ENCODE measurements around the gene RAMACL.

Gene RAMACL

DNA sequence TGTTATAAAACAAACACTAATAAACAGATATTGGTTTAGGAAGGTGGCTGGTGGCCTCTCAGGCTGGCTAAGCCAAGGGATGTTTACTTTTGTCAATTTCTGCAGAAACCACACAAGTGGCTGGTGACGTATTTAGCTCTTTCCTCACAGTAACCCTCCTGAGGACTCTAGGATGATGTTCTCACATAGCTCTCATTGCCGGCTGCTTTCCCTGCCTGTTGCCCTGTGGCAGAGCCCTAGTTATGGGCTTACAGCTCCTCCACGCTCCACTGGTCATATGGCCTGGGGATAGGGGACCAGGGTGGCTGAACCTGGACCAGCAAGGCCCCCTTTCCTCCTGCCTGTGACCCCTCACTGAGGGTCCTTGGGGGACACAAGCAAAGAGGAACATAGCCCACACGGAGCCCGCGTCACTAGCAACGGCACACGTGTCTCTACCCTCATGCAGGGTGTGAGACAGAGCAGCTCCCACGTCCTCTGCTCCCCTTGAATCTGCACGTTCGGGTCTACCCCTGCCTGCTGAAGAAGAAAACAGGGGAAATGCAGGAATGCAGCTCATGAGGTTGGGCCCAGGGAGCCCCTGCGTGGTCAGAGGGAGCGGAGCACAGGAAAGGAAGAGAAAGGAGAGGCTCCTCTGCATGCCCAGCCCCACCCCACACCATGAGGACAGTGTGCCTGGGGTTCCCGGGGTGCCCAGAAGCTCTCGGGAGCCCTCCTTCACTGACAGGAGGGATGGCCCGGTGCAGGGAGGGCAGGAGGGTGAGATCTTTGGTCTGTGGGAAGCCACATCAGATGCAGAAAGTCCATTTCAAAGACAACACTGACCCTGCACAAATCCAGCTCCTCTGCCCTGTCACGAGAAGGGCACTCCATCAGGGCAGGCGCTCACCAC lies 13.9 kb downstream of the RAMACL start:
- DNase-seq: no peak

DNA sequence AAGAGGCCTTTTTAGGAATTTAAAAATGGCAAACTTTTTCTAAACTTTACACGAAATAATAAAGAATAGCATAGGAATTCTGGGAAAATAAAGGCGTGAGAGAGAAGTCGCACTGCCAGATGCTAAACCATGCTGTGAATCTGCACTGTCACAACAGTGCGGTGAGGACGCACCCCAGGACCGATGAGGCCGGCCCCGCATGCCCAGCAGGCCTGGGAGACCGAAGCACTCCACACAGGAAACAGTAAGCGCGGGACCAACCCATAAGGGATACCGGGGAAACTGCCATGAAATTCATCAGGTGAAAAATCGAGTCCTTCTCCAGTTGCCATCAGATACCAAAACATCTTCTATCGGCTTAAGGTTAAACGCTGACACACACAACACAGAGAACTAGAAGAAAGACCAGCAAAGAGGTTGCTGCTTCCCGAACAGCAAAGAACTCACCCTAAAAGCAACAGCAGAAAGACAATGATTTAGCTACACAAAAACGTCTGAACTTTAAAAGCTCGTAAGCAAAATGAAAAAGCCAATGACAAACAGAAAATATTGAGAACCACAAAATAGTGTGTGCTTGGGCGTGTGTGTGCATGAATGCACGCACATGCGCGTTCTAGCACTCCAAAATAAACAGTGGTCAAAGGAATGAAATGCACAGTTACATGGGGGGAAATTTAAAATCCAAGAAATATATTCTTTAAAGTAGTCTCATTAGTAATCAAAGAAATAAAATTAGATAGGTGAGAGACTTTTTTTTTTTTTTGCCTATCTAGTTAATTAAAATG lies 15.4 kb downstream of the RAMACL start:
- no peak for DNase-seq

DNA sequence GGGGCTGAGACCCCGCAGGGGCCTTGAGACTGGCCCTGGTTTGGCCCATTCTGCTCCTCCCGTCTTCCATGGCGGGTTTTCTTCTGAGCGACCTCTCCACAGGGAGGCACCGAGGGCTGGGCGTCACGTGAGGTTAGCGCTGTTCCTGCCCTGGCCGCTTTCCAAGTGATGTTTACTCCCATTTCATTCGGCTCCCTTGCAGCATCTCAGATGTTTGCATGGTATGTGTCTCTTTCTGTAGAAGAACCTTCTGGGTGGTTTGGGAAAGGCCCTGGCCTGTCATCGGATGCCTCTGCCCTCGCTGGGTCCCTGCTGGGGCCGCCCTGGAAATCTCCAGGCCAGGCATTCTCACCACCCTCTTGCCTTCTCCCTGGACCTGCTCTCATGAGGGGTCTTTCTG lies 17.3 kb downstream of the RAMACL start:
- no peak for DNase-seq

DNA sequence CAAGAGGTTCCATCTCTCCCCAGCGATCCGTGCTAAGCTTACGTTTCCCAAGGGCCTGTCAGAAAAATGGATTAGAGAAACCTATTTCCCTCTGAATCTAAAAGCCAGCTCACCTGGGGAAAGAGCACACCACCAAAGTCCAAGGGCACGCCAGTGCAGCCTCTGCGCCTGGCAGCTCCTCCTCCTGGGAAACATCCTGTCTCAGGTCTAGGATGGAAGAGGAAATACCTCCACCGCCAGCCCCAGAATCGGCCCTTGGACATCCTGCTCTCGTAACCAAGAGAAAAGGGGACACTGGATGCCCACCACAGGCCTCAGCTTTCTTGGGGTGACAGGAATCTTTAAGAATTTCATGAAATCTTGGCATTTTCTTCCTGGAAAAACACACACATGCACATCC lies 18.7 kb downstream of the RAMACL start:
- DNase-seq: no peak

DNA sequence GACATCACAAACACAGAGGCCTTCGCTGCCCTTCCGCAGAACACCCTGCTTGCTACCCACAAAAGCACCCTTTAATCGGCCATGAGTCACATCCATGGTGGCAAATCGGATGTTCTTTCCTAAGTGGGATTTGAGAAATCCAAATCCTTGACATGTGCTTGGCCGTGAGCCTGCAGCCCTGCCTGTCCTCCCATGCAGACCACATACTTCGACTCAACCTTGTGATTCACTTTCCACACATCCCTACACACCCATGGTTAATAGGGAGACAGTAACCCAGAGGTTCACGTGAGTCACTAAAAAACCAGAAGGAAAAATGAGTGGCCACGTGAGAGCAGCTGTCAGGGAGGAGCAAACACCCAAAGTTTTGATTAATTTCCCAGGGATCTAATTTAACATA lies 19.4 kb downstream of the RAMACL start:
- DNase-seq: no peak

DNA sequence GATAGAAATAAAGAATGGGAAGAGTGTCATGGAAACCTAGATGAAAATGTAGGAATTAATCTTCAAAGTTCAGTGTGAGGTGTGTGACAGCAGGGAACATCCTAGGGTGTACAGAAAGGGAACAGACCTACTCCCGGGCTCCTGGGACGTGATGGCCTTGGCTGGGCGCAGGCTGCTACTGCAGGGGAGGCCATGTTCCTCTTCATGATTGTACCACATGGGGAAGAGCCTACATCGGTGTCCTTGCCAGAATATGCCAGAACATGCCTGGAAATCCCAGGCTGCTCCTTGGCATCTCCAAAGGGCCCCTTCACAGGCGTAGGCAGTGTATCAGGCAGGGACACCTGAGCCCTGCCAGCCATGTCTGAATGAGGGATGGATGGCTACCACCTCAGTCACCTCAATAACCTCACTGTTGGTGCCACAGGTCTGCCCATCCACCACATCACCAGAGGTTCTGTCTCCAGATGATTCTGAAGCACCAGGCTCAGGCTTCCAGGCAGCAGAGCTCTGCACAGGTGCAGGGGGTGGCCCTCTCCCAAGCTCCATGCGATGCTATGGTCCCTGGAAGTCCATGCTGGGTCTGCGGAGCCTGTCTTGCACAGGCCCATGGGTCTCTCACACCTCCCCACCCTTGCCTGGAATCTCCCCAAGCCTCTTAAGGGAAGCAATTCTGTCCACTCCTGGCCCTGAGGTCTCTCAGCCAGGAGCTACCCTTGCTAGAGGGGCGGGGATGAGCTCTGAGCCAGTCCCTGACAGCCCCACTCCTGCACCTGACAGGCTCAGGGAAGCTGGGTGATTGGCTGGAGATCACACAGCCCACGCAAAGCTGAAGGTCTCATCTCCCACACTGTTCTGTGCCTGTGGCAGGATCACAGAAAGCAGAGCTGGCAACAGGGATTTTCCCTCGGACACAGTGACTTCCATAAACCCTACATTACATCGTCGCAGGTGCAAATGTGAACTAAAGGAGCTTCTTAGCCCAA lies 20.2 kb downstream of the RAMACL start:
- no peak for DNase-seq

DNA sequence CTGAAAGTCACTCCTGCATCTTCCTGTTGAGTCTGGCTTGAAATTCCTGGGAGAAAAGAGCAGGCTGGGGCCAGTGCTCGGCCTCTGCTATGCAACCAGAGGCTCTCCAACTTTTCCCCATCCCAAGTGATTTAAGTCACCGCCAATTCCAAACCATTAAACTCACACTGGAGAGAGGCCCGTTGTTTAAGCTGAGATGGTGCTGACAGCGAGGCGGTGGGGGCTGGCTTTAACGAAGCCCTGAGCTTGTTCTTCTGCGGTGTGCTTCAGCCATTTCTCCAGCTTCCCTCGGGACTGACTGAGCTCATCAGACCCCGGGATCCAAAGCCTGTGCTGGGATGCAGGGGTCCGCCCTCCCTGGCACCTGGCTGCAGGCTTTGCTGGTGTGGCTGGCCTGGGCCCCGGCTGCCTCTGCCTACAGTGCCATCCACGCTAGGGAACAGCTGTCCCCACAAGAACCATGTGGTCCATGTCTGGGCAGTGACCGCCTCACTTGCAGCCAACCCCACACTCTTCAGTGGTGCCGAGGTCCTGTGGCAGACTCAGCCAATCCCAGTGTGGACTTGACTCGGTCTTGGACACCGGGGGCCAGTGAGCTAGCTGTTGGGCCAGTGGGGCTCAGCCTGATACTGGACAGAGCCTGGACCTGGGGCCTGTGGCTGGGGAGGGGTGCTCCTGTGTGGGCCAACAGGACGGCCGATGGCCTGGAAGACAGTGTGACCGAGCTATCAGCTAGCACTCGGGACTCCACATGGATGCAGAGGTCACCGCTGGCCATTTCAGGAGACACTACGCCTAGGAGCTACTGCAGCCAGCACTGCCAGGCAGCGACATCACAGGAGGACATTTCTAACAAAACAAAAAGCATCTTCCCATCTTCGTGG lies 21.2 kb downstream of the RAMACL start:
- DNase-seq: no peak

DNA sequence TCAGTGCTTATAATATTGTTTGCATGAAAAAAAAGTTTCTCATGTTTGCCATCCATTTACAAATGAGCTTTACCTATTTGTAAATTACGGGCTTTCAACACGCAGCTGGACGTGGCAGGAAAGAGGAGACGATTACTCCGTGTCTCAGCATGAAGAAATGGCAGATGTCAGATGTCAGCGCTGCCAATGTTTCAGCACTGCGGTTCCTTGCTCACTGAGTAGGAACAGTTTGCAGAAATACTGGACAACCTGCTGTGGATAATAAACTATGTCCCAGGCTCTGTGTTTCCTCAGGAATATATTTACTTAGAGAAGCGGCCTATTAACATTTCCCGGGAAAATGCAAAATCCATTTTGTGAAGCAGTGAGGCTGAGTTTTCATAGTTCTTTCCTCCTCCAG lies 22.7 kb downstream of the RAMACL start:
- DNase-seq: no peak

DNA sequence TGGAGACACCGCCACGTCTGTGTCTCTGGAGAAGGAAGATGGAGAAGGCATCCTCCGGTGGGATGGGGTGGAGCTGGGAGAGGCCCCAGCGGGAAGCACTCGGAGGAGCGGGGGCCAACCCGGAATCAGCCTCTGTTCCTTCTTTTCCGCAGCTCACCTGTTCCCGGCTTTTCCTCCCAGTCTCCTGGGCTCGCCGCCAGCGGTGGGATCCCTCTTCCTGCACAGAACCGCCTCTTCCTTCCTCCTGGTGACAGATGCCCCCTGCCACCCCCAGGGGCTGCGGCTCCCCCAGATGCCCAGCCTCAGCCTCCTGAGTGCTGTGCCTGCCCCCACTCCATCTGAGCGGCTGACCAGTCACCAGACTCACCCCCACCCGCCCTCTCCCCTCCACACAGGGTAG lies 23.3 kb downstream of the RAMACL start:
- no peak for DNase-seq

DNA sequence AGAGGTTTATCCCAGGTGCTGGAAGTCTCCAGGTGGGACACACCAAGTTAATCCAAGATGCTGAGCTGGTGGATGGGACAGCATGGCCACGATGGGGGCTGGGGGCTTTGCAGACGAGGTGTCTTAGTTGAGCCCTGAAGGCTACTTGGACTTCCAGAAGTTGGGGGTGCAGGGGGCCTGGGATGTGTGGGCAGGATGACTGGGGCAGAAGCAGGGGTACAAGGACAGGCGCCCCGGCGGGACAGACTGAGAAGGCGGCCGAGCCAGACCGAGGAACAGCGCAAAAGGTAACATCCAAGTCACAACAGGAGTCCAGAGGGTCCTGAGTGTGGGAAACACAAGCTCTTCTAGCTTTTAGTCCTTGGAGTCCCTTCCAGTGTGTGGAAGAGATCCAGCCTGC lies 23.8 kb downstream of the RAMACL start:
- no peak for DNase-seq

DNA sequence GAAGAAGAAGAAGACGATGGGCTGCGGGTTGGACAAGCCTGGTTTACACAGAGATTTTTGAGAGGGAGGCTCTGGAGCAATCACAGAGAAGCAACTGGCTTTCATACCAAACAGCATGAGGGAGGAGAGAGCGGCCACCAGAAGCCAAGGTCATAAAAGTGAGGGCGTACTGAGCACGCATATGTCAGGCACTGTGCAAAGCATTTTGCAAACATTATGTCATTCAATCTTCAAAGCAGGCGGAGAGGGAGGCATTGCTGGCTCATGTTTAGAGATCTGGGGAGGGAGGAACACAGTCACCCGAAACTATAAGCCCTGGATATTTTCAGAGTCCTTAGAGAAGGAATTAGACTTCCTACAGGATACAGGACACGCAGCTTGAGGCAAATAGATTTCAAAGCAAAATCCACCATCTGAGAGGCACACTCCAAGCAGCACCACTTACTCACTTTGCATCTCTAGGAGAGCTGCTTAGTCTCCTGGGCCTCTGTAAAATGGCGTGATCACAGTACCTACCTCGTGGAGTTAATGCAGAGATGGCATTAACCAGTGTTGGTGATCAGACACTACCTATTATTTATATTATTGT lies 24.6 kb downstream of the RAMACL start:
- DNase-seq: no peak

DNA sequence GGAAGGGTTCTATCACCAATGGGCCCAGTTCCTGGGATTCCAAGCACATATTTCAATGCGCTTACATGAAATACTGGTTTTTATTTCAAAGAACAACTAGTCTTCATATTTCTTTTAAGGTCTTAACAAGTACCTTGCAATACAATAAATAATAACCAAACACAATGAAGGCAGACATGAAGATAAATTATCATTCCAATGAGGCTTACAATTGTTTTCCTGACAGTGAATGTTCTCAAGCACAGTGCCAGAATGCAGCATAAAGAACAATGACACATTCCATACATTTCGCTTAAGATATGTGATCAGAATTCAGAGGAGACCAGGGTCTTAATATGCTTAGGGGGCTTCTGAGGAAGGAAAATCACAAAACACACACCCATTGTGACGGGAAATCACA lies 26.3 kb downstream of the RAMACL start:
- DNase-seq: no peak

DNA sequence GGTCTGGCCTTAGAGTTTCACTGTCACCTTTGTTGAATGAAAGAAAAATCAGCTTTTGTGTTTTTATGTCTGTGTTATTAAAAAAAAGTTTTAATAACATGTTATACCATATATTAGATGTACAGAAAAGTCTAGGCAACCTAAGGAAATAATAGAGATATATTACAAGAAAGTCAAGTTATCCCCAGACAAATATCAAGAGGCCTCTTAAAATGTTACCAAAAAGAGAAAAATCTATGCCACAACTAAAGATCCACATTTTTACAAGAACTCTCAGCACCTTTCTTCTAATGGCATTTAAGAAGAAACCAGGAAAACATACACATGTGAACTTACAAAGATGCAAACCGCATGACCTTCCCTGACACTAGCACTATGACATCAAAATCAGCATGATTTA lies 26.8 kb downstream of the RAMACL start:
- no peak for DNase-seq

DNA sequence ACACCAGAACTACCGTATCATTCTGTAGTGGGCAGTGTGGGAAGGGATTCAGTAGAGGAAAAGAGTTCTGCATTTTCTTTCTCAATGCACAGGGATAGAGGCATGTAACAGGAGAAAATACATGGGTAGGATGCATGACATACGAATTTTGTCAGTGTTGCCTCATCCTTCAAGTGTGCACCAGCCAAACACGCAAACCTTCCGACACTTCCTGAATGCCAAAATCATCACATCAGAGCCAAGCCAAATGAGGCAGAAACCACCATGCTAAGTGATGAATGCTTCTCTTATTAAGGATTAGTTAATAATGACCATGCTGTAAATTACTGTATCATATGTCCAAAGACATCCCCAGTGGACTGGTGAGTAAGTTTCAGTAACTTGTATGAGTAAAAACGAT lies 27.3 kb downstream of the RAMACL start:
- DNase-seq: no peak

DNA sequence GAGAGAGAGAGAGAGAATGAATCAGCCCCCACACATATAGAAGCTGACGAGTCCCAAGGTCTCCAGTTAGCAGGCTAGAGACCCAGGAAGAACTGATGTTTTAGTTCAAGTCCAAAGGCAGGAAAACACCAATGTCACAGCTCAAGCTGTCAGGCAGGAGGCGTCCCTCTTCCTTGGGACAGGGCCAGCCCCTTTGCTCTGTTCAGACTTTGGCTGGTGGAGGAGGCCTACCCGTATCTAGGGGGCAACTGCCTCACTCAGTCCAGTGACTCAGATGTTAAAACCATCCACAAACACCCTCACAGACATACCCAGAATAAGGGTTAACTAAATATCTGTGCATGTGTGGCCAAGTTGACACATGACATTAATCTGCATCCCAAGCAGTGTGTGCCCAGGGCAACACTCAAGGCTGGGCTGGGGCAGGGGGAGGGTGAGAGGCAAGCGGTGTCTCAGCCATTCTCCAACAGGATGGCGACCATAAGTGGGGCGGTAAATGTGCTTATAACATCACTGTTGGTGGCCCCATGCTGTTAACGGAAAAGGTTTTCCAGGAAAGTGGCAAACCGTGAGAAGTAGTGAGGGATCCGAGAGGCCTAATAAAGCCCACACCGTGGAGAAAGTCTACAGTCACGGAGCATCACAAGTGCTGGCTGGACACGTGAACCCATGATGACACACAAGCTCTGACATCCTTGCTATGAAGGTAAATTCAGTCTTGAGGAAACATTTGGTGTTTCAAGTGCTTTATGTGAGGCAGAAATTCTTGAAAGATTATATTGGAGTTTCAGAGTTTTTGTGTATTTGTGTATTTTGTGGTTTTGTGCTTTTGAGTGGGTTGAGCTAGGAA lies 28.1 kb downstream of the RAMACL start:
- DNase-seq: no peak

DNA sequence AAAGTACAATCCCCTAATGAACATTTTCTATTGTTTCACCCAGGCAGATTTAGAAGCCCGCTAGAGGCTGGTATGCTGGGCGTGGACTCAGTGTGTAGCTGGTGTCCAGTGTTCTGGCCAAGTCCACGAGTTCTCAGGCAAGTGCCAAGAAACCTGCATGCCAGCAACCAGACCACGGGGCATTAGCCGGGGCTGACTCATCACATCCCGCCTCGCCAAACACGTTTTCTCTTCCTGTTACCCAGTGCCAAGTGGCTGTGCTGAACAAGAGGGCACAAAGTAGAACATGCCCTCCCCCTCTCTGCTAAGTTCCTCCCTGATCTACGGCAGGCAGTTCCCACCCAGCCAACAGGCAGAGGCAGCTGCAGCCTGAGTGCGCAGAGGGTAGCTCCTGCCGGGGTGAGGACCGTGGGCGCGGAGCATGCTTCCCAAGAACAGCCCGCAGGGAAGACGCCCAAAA lies 29.6 kb downstream of the RAMACL start:
- peak; percentile 26 for DNase-seq

DNA sequence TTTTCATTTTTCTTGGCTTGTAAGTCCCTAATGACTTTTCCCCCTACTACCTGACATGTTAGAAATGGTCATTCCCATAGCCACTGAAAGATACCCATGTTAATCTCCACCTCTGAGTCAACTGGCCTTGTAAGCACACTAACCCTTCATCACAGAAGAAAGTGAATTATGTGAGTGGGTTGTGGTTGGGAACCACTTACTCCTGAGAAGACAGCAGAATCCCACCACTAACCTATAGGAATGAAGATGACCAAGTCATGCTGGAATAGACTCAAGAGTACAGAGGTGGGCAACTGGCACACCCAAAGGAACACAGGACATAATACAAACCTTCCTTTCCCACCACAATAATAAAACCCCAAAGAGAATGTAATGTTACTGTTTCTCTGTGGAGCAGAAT lies 30.1 kb downstream of the RAMACL start:
- no peak for DNase-seq

DNA sequence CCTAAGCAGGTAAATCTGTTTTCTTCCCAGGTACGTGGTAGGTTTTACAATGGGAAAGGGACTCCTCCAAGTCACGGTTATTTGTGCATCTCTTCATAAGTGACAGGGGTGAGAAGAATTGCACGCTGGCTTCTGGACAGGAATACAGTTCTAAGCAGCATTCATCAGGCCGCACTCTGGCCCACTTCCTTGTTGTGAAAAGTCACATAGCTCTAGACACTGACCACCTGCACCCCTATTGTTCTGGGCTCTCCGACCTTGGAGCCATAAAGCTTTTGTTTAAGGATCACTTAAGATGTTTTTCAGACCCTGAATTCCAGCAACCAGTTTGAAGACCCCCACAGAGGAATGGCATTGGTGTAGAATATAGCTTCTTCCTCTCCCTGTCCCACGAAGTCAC lies 31.4 kb downstream of the RAMACL start:
- no peak for DNase-seq

DNA sequence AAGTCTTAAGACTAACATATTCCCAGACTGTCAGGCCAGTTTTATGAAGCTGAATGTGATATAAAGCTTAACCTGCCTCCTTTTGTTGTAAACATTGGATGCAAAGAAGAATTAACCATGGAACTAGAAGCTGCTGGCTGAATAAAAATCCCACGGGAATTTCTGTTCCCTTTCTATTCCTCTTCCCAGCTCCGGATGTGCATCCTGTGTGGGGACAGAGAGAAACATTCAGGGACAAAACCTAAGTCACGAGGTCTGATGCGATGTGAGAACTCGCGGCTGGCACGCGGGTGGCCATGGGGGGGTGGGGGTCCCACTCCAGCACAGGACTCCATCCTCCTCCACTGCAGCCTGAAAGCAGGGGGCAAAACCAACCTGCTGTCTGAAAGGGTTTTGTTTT lies 32.2 kb downstream of the RAMACL start:
- DNase-seq: no peak

DNA sequence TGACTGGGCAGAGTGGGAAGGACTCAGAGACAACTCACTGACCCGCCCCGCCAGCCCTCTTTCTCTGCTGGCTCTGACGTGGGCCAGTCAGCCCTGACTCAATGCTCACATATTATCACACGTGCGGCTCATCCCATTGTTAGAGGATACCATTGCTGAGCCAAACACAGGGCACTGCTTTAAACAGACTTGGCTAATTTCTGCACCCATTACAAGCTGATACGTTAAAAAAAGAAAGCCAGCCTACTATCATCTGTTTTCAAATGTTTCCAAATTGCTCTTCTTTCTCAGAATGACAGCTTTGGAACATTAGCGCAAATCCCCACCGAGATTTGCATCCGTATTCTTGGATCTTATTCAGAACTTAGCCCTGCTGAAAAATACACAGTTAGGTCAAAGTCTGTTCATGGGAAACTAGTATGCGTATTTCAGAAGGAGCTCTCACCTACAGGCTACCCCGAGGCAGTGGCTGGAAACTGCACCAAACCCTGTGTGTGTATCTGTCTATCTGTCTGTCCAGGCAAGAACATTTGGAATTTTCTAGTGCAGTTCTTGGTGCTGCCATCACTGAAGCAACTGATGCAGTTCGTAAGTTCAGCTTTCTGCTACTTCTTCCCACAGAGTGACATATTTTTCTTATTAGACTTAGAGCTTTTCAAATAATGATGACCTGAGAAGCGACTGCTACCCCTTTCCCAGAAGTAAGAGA lies 32.8 kb downstream of the RAMACL start:
- no peak for DNase-seq

Data from CD4-positive, alpha-beta T cell treated with Interleukin-6 for 4 hours (primary cell).